HCT116 (cell line): ENCODE data around the gene MTMR12.

Source experiments
- EZH2 ChIP-seq: fragments of 200-600 bp; sonication (generic); IDR thresholded peaks from 2 replicates; pipeline ENCODE4 v1.6.1; 2017; ENCODE audit warnings: antibody characterized with exemption, mixed run types
- RAD21 ChIP-seq: IDR thresholded peaks from 2 replicates; pipeline ENCODE4 v1.6.1; 2012; ENCODE audit warnings: low read depth, mild to moderate bottlenecking
- SP1 ChIP-seq: IDR thresholded peaks from 2 replicates; pipeline ENCODE4 v1.6.1; 2012; ENCODE audit warnings: low read depth
- ZNF274 ChIP-seq: fragments of 200-500 bp; sonication (Bioruptor generic); IDR thresholded peaks from 2 replicates; pipeline ENCODE4 v1.6.1; 2014; ENCODE audit warnings: mild to moderate bottlenecking, low read depth, low read length, inconsistent platforms
- TF ChIP-seq, protein P1 (sequence below), 3 experiments: fragments of 200-600 bp in 1 of 3; sonication (generic) in 1 of 3; IDR thresholded peaks in 2 of 3; conservative IDR thresholded peaks in 1 of 3; 2 replicates each; pipeline ENCODE4 v1.5.1; 2012 to 2017; ENCODE audit warnings: low read depth in 2 of 3, low read length in 2 of 3, antibody characterized with exemption in 1 of 3, borderline replicate concordance in 1 of 3, control low read depth in 1 of 3, mild to moderate bottlenecking in 1 of 3, mixed read lengths in 1 of 3, mixed run types in 1 of 3, moderate library complexity in 1 of 3; ENCODE audit not compliant: insufficient read depth in 1 of 3
- TF ChIP-seq, protein P2 (sequence below): IDR thresholded peaks from 2 replicates; pipeline ENCODE4 v1.6.1; 2012

DNA sequence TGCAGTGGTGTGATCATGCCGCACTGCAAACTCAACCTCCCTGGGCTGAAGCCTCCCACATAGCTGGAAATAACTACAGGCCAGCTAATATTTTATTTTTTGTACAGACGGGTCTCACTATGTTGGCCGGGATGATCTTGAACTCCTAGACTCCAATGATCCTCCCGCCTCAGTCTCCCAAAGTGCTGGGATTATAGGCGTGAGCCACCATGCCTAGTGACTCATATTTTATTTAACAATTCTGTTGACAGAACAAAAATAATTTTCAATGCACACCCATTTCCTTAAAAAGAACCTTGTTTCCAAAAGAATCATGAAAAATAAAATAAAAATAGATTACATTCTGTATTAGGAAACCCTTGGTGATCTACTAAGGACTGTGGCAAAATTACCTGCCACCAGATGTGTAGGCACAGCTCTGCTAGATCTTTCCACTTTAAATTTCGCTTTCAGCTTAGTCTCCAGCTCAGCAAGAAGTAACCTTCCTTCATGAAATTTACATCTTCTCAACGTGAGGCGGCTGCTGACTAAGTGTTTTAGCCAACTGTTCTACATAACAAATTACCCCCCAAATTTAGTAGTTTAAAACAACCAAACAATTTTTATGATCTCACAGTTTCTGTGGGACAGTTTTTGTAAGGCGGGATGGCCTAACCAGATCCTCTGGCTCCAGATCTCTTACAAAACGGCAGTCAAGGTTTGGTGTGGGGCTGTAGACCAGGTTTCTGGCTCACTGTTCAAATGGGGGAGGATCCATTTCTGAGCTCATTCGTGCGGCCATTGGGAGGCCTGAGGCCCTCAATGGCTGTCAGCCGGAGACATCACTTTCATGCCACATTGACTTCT is 106.0 kb downstream of the MTMR12 start:
- TF ChIP-seq RAD21 (no peak), SP1 (no peak), EZH2 (no peak), ZNF274 (no peak)
- TF ChIP-seq, protein P1, sequence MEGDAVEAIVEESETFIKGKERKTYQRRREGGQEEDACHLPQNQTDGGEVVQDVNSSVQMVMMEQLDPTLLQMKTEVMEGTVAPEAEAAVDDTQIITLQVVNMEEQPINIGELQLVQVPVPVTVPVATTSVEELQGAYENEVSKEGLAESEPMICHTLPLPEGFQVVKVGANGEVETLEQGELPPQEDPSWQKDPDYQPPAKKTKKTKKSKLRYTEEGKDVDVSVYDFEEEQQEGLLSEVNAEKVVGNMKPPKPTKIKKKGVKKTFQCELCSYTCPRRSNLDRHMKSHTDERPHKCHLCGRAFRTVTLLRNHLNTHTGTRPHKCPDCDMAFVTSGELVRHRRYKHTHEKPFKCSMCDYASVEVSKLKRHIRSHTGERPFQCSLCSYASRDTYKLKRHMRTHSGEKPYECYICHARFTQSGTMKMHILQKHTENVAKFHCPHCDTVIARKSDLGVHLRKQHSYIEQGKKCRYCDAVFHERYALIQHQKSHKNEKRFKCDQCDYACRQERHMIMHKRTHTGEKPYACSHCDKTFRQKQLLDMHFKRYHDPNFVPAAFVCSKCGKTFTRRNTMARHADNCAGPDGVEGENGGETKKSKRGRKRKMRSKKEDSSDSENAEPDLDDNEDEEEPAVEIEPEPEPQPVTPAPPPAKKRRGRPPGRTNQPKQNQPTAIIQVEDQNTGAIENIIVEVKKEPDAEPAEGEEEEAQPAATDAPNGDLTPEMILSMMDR (IDR thresholded peaks at IDR 0.05 in 2 of 3, conservative IDR thresholded peaks at IDR 0.05 in 1 of 3; ENCODE audit: borderline replicate concordance in 1 of 3, insufficient read depth in 1 of 3, low read depth in 2 of 3, low read length in 2 of 3) = no peak
- TF ChIP-seq, protein P2, sequence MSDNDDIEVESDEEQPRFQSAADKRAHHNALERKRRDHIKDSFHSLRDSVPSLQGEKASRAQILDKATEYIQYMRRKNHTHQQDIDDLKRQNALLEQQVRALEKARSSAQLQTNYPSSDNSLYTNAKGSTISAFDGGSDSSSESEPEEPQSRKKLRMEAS = no peak
